NOMO-1 treated with dmso at 0.1 percent for 144 hours (cell line): Measurements from ENCODE around the gene ACSL4.
"Not testable (repeated sequence)": the region's sequence is repeated elsewhere in the genome, so short reads cannot be mapped to it uniquely, and the experiment has no call there.

Source experiments
- DNase-seq: peaks from one replicate; lab custom pipeline; 2025; ENCODE audit not compliant: unreplicated experiment; lab: John Stamatoyannopoulos, UW

Gene ACSL4

GRCh38 chrX:109732017-109732801 is 848 bp downstream of the ACSL4 start:
- peak; percentile 32 for DNase-seq

- DNase-seq = no peak
These were observed 4.9 kb downstream of the ACSL4 start for GRCh38 chrX:109728173-109728535.

GRCh38 chrX:109724971-109725370 is 8.1 kb downstream of the ACSL4 start:
- not testable (repeated sequence) for DNase-seq

- DNase-seq = no peak
These were observed 12.1 kb downstream of the ACSL4 start for GRCh38 chrX:109720947-109721346.

GRCh38 chrX:109719264-109719663 is 13.8 kb downstream of the ACSL4 start:
- no peak for DNase-seq

- no peak for DNase-seq
These were observed 16.5 kb downstream of the ACSL4 start for GRCh38 chrX:109716431-109717028.

- no peak for DNase-seq
These were observed 18.6 kb downstream of the ACSL4 start for GRCh38 chrX:109714340-109714958.

GRCh38 chrX:109710181-109710580 is 22.9 kb downstream of the ACSL4 start:
- no peak for DNase-seq

GRCh38 chrX:109709129-109709631 is 23.9 kb downstream of the ACSL4 start:
- DNase-seq = peak; percentile 31

GRCh38 chrX:109707720-109708119 is 25.3 kb downstream of the ACSL4 start:
- no peak for DNase-seq

- no peak for DNase-seq
These were observed 25.7 kb downstream of the ACSL4 start for GRCh38 chrX:109707319-109707718.

GRCh38 chrX:109704563-109704962 is 28.5 kb downstream of the ACSL4 start:
- DNase-seq = no peak

- DNase-seq = no peak
These were observed 35.2 kb downstream of the ACSL4 start for GRCh38 chrX:109697855-109698254.

GRCh38 chrX:109696146-109696740 is 36.8 kb downstream of the ACSL4 start:
- DNase-seq = no peak

- no peak for DNase-seq
These were observed 37.4 kb downstream of the ACSL4 start for GRCh38 chrX:109695637-109696036.

GRCh38 chrX:109691752-109692151 is 41.3 kb downstream of the ACSL4 start:
- DNase-seq = no peak

GRCh38 chrX:109691277-109691676 is 41.8 kb downstream of the ACSL4 start:
- DNase-seq = no peak

GRCh38 chrX:109687903-109688302 is 45.2 kb downstream of the ACSL4 start:
- no peak for DNase-seq

GRCh38 chrX:109685656-109686078 is 47.4 kb downstream of the ACSL4 start:
- DNase-seq = no peak

GRCh38 chrX:109684136-109684535 is 48.9 kb downstream of the ACSL4 start:
- DNase-seq = no peak

GRCh38 chrX:109681475-109682081 is 51.5 kb downstream of the ACSL4 start:
- no peak for DNase-seq
